ENCODE measurements around the gene SLC25A34.

DNA sequence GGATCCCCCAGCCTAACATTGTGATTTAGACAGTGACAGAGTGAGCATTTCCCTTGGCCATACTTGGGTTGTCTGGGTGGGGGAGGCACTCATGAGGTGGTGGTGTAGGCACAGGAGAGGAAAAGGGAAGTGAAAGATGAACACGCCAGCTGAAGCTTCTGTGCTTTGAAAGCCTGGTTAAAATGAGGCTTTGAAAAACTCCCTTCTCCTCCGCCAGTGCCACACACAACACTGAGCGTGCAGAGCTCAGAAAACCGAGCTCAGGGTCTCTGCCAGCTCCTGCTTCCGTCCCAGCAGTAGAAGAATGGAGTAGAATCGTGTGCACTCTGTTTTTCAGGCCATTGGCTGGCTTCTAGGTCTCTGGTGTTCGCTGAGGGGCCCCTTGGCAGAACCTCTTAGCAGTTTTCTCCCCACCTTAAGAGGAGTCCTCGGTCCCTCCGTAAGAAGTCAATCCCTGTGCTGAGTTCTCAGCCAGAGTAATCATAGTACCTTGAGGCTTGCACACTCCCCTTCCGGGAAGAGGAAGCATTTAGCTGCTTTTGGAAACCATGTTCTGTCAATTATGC, 39.0 kb upstream of the SLC25A34 start:
- TF ChIP-seq, protein P1, sequence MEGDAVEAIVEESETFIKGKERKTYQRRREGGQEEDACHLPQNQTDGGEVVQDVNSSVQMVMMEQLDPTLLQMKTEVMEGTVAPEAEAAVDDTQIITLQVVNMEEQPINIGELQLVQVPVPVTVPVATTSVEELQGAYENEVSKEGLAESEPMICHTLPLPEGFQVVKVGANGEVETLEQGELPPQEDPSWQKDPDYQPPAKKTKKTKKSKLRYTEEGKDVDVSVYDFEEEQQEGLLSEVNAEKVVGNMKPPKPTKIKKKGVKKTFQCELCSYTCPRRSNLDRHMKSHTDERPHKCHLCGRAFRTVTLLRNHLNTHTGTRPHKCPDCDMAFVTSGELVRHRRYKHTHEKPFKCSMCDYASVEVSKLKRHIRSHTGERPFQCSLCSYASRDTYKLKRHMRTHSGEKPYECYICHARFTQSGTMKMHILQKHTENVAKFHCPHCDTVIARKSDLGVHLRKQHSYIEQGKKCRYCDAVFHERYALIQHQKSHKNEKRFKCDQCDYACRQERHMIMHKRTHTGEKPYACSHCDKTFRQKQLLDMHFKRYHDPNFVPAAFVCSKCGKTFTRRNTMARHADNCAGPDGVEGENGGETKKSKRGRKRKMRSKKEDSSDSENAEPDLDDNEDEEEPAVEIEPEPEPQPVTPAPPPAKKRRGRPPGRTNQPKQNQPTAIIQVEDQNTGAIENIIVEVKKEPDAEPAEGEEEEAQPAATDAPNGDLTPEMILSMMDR (IDR thresholded peaks at IDR 0.05): no peak
- TF ChIP-seq POLR2AphosphoS5 (IDR thresholded peaks at IDR 0.05): no peak
